Gastrocnemius medialis (tissue), 4 donors: Measurements from ENCODE around the gene RARRES1. TPM values are rescaled to one million over a fixed set of nuclear protein-coding genes. Genes with fewer than 3 reads are reported as not detected.

Experiments
- ATAC-seq, 2 donors: fragments of 150-250 bp; one replicate each; pipeline ENCODE4 v1.9.1; 2016
- DNase-seq, 2 donors: peaks; one replicate each; pipeline ENCODE4 v3.0.0-alpha.2; 2019
- H3K27ac ChIP-seq, 4 donors: fragments of 200-600 bp; sonication (generic); 1 replicate in 1 of 4; 2 replicates in 3 of 4; pipeline ENCODE4 v1.5.1; 2016 to 2018; ENCODE audit warnings: mild to moderate bottlenecking in 2 of 4, moderate library complexity in 1 of 4
- H3K27me3 ChIP-seq, 3 donors: fragments of 200-600 bp; sonication (generic) in 2 of 3; 1 replicate in 1 of 3; 2 replicates in 2 of 3; pipeline versions ENCODE4 v1.5.1 to v1.6.0; 2016 to 2019; ENCODE audit warnings: mild to moderate bottlenecking in 1 of 3, moderate library complexity in 1 of 3
- H3K36me3 ChIP-seq, 2 donors: fragments of 200-600 bp; sonication (generic) in 1 of 2; one replicate each; pipeline ENCODE4 v1.5.1; 2017 to 2018
- H3K4me1 ChIP-seq, 2 donors: fragments of 200-600 bp; sonication (generic) in 1 of 2; one replicate each; pipeline ENCODE4 v1.5.1; 2016 to 2017; ENCODE audit warnings: mild to moderate bottlenecking in 2 of 2
- H3K4me3 ChIP-seq, 4 donors: fragments of 200-600 bp; sonication (generic) in 3 of 4; 1 replicate in 1 of 4; 2 replicates in 3 of 4; pipeline ENCODE4 v1.5.1; 2016 to 2019; ENCODE audit warnings: mild to moderate bottlenecking in 2 of 4
- H3K9me3 ChIP-seq, 3 donors: fragments of 200-600 bp; sonication (generic) in 2 of 3; 1 replicate in 1 of 3; 2 replicates in 2 of 3; pipeline ENCODE4 v1.5.1; 2016 to 2019
- POLR2A ChIP-seq, 2 donors: fragments of 450-650 bp; IDR thresholded peaks; one replicate each; pipeline ENCODE4 v1.6.1; 2017; ENCODE audit warnings: antibody characterized with exemption in 2 of 2, mild to moderate bottlenecking in 2 of 2, moderate library complexity in 2 of 2
- in situ Hi-C, 4 donors: fragments of 200-750 bp; cut with MboI; loops; one replicate each; pipeline versions ENCODE4 v1.15.0 to v1.8.0; 2017; ENCODE audit warnings: low sequenced_read_pairs in 4 of 4
- intact Hi-C: fragments of 100-400 bp; cut with DNase I; formaldehyde crosslinking; loops from one replicate; pipeline ENCODE4 v1.15.1; 2023; ENCODE audit warnings: low total_unique reads
- total RNA-seq, 4 donors: library from RNA; depleted of rRNA; stranded (reverse); fragments of >200 nt; gene quantifications; one replicate each; pipeline versions ENCODE4 v1.1.0 to v1.2.3, GENCODE V29; 2016
- TF ChIP-seq, protein P1 (sequence below), 5 experiments: fragments of 450-650 bp in 3 of 5; fragments of 200-600 bp in 2 of 5; sonication (generic) in 2 of 5; IDR thresholded peaks in 4 of 5; conservative IDR thresholded peaks in 1 of 5; 1 replicate in 4 of 5; 2 replicates in 1 of 5; pipeline ENCODE4 v1.5.1; 2016 to 2019; ENCODE audit warnings: antibody characterized with exemption in 5 of 5, mild to moderate bottlenecking in 3 of 5, moderate library complexity in 3 of 5

Gene RARRES1
- total RNA-seq, 4 donors from 2014 or later: 1.4 to 27.6 (median 4.4) TPM

DNA sequence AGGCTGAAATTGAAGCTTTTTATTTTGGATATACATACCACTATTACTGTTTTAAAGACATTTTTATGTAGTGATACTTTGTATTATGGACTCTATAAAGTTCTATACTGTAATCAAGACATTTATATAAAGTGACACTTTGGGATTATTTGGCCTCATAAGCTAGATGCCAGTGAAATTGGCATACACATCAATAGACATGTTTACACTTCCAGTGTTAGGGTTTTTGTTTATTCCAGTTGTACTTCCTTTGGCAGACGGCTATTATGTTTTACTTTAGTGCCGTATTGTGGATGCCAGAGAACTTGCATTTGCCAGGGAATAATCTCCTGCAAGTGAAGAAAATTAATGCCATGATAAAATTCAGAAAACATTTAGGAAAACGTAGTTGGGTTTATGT lies 65.8 kb downstream of the RARRES1 start:
- TF ChIP-seq, protein P1, sequence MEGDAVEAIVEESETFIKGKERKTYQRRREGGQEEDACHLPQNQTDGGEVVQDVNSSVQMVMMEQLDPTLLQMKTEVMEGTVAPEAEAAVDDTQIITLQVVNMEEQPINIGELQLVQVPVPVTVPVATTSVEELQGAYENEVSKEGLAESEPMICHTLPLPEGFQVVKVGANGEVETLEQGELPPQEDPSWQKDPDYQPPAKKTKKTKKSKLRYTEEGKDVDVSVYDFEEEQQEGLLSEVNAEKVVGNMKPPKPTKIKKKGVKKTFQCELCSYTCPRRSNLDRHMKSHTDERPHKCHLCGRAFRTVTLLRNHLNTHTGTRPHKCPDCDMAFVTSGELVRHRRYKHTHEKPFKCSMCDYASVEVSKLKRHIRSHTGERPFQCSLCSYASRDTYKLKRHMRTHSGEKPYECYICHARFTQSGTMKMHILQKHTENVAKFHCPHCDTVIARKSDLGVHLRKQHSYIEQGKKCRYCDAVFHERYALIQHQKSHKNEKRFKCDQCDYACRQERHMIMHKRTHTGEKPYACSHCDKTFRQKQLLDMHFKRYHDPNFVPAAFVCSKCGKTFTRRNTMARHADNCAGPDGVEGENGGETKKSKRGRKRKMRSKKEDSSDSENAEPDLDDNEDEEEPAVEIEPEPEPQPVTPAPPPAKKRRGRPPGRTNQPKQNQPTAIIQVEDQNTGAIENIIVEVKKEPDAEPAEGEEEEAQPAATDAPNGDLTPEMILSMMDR (IDR thresholded peaks at IDR 0.05 in 4 of 5, conservative IDR thresholded peaks at IDR 0.05 in 1 of 5): no peak
- no peak for TF ChIP-seq POLR2A (IDR thresholded peaks at IDR 0.05)
- ATAC-seq: no peak
- no peaks in the 10 kb centered on the region for H3K27me3 ChIP-seq
- H3K4me3 ChIP-seq: no peak overlapping the region
- in situ Hi-C loops (loop anchor here in 2 of 4 donors (10.0 to 25.0 kb wide), 2 partner anchors 121 to 128 kb away; no protein-coding TSS in a partner anchor), intact Hi-C loops (no loop called here)
- H3K36me3 ChIP-seq: peaks cover 0 to 89% of the 10 kb centered on the region in 2 donors
- no peak for DNase-seq
- H3K27ac ChIP-seq: no peak overlapping the region
- no peaks in the 10 kb centered on the region for H3K4me1 ChIP-seq
- no peaks in the 10 kb centered on the region for H3K9me3 ChIP-seq

DNA sequence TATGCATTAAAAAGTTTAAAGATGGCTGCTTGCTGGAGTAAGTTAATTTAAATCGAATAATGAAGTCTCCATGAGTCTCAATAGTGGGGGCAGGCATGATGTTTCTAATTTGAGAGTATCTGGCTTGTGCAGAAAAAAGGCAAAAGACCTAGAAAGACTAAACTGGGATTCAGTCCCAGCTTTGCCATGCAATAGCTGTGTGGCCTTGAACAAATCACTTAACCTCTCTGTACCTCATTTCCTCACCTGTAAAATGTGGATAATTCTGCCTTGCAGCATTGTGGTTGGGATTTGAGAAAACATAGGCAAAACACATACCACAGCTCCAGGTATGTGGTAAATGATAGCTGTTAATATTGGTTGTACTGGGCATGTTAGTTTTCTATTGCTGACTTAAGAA lies 68.4 kb downstream of the RARRES1 start:
- no peak for ATAC-seq
- intact Hi-C loops (no loop called here), in situ Hi-C loops (loop anchor here in 3 of 4 donors (5.0 to 25.0 kb wide), 3 partner anchors 123 to 131 kb away; no protein-coding TSS in a partner anchor)
- Histone ChIP-seq H3K27ac (no peak overlapping the region), H3K4me1 (no peaks in the 10 kb centered on the region), H3K36me3 (peaks cover 0 to 99% of the 10 kb centered on the region in 2 donors), H3K9me3 (no peaks in the 10 kb centered on the region), H3K27me3 (no peaks in the 10 kb centered on the region), H3K4me3 (no peak overlapping the region)
- no peak for DNase-seq
- TF ChIP-seq POLR2A (IDR thresholded peaks at IDR 0.05): no peak
- TF ChIP-seq, protein P1 (IDR thresholded peaks at IDR 0.05 in 4 of 5, conservative IDR thresholded peaks at IDR 0.05 in 1 of 5): no peak

DNA sequence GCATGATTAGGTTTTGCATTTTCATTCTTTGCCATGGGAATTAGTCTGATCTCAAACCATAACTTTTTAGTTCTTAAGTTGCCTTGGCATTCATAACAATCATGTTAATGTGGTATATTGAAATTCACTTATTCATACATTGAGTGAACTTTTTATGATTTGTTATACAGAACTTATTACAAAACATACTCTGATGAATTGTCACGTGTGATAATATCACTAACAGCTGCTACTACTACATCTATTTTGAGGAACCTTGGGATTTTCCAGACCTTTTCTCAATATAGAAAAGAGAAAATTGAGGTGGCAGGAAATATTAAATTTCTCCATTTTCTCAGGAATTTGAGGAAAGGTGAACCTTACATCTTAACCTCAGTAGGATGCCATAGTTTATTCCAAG lies 69.0 kb downstream of the RARRES1 start:
- Histone ChIP-seq H3K27ac (no peak overlapping the region), H3K4me1 (no peaks in the 10 kb centered on the region), H3K4me3 (no peak overlapping the region), H3K27me3 (no peaks in the 10 kb centered on the region), H3K36me3 (peaks cover 0 to 97% of the 10 kb centered on the region in 2 donors), H3K9me3 (no peaks in the 10 kb centered on the region)
- TF ChIP-seq POLR2A (IDR thresholded peaks at IDR 0.05): no peak
- TF ChIP-seq, protein P1 (IDR thresholded peaks at IDR 0.05 in 4 of 5, conservative IDR thresholded peaks at IDR 0.05 in 1 of 5): no peak
- ATAC-seq: no peak
- in situ Hi-C loops: loop anchor here in 3 of 4 donors (5.0 to 25.0 kb wide), 3 partner anchors 124 to 132 kb away; no protein-coding TSS in a partner anchor
- no peak for DNase-seq
- intact Hi-C loops: no loop called here

DNA sequence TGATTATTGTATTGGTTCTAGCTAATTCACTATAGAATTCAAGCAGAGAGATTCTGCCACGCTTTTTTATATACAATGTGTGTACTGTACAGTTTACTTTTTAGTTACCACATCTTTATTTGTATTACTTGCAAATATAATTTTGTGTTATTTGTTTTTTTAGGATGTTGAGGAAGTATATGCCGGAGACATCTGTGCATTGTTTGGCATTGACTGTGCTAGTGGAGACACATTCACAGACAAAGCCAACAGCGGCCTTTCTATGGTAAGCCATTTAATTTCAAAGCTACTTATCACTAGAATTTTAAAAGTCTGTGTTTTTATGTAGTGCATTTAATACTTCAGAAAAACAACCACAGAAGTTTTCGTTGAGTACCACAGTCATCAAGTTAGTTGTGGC lies 71.5 kb downstream of the RARRES1 start:
- Histone ChIP-seq H3K36me3 (peaks cover 0 to 90% of the 10 kb centered on the region in 2 donors), H3K4me3 (no peak overlapping the region), H3K27ac (peak overlapping the region in 3 of 4 donors; percentile 2 to 53 (median 28)), H3K9me3 (no peaks in the 10 kb centered on the region), H3K27me3 (no peaks in the 10 kb centered on the region), H3K4me1 (no peaks in the 10 kb centered on the region)
- intact Hi-C loops (no loop called here), in situ Hi-C loops (loop anchor here in 3 of 4 donors (5.0 to 25.0 kb wide), 3 partner anchors 127 to 134 kb away; no protein-coding TSS in a partner anchor)
- TF ChIP-seq, protein P1 (IDR thresholded peaks at IDR 0.05 in 4 of 5, conservative IDR thresholded peaks at IDR 0.05 in 1 of 5): no peak
- no peak for TF ChIP-seq POLR2A (IDR thresholded peaks at IDR 0.05)
- ATAC-seq (no peak), DNase-seq (no peak)
